Kidney (tissue), 14 donors: ENCODE measurements around the gene RPRD2. TPM values are rescaled to one million over a fixed set of nuclear protein-coding genes. Genes with fewer than 3 reads are reported as not detected.

Experiments
- DNase-seq, 5 donors: peaks; one replicate each; pipeline ENCODE4 v3.0.0-alpha.2; 2013 to 2020
- FAIRE-seq: peaks from 2 replicates; lab custom pipeline; 2012; peaks lifted over from hg19 to GRCh38; lab: Jason Lieb, UNC
- H3K27ac ChIP-seq, 2 donors: one replicate each; pipeline ENCODE4 v1.7.0; 2013; ENCODE audit warnings: low read depth in 2 of 2, low read length in 2 of 2, inconsistent platforms in 1 of 2
- H3K27me3 ChIP-seq: one replicate; pipeline ENCODE4 v1.7.1; 2013; ENCODE audit warnings: low read length, inconsistent platforms; ENCODE audit not compliant: control insufficient read depth, insufficient read depth
- H3K36me3 ChIP-seq, 3 donors: one replicate each; pipeline versions ENCODE4 v1.7.0 to v1.7.1; 2013; ENCODE audit warnings: low read length in 3 of 3, control low read depth in 1 of 3, inconsistent platforms in 1 of 3; ENCODE audit not compliant: insufficient read depth in 3 of 3, control insufficient read depth in 2 of 3
- H3K4me1 ChIP-seq, 3 donors: one replicate each; pipeline versions ENCODE4 v1.7.0 to v1.7.1; 2013; ENCODE audit warnings: low read length in 3 of 3, inconsistent platforms in 1 of 3, low read depth in 1 of 3; ENCODE audit not compliant: control insufficient read depth in 2 of 3, insufficient read depth in 2 of 3
- H3K4me3 ChIP-seq, 3 donors: one replicate each; pipeline versions ENCODE4 v1.7.0 to v1.8.1; 2013; ENCODE audit warnings: low read length in 3 of 3, control low read depth in 1 of 3, inconsistent platforms in 1 of 3
- H3K9ac ChIP-seq, 3 donors: one replicate each; pipeline versions ENCODE4 v1.7.0 to v1.7.1; 2013; ENCODE audit warnings: low read length in 3 of 3, control low read depth in 1 of 3, inconsistent platforms in 1 of 3
- H3K9me3 ChIP-seq, 3 donors: one replicate each; pipeline versions ENCODE4 v1.7.0 to v1.7.1; 2013; ENCODE audit warnings: low read length in 3 of 3, control low read depth in 1 of 3, inconsistent platforms in 1 of 3; ENCODE audit not compliant: control insufficient read depth in 2 of 3, insufficient read depth in 1 of 3
- intact Hi-C: fragments of 100-400 bp; cut with DNase I; formaldehyde crosslinking; loops from one replicate; pipeline ENCODE4 v1.11.1; 2022
- polyA plus RNA-seq: library from polyadenylated mRNA; stranded (reverse); fragments of 350-450 nt; fragmentation: Illumina TruSeq; extraction: RNeasy Lipid Tissue Mini Kit (QIAGEN cat#74804); gene quantifications from one replicate; pipeline ENCODE4 v1.2.3, GENCODE V29; 2014; ENCODE audit warnings: low read depth, low replicate concordance; ENCODE audit not compliant: insufficient read depth
- total RNA-seq: library from RNA; stranded (reverse); fragmentation: NEBNext Ultra II Directional; extraction: Animal tissue kit (Norgen Biotek cat#: 25700); gene quantifications from one replicate; pipeline ENCODE4 v1.2.1, GENCODE V29; 2021
- TF ChIP-seq, protein P1 (sequence below): IDR thresholded peaks from 3 replicates; pipeline ENCODE4 v1.5.1; 2012; ENCODE audit warnings: mild to moderate bottlenecking, moderate library complexity, borderline replicate concordance; ENCODE audit not compliant: insufficient read depth; ENCODE audit errors: extremely low read depth
- donor health status: control.
- donor health status: control.
- donor health status: control.
- donor health status: control.
- donor health status: control.
- donor health status: DM: yes; HTN: yes; CAD: no.
- donor health status: Normal renal cell carcinoma (clear cell type).

Gene RPRD2
- total and polyA plus RNA-seq, 2 donors from 2014 or later: 9.1 to 40.4 TPM

DNA sequence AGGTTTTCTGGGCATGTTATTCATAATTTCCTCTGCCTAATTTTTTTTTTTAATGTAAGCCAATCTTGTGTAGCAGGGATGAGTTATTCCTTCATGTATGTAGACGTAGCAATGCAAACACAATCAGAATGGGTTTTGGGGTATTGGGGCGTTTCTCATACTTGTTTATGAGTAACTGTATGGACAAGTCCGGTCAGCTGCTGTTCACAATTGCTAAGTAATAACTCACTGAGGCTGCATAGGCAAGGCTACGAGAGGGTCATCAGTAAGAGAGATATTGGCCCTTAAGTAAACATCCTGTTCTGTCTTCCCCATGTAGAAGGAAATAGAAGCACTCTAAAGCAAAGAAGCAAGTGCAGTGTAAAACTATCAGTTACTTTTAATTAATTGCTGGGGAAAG, 113.8 kb downstream of the RPRD2 start:
- TF ChIP-seq, protein P1, sequence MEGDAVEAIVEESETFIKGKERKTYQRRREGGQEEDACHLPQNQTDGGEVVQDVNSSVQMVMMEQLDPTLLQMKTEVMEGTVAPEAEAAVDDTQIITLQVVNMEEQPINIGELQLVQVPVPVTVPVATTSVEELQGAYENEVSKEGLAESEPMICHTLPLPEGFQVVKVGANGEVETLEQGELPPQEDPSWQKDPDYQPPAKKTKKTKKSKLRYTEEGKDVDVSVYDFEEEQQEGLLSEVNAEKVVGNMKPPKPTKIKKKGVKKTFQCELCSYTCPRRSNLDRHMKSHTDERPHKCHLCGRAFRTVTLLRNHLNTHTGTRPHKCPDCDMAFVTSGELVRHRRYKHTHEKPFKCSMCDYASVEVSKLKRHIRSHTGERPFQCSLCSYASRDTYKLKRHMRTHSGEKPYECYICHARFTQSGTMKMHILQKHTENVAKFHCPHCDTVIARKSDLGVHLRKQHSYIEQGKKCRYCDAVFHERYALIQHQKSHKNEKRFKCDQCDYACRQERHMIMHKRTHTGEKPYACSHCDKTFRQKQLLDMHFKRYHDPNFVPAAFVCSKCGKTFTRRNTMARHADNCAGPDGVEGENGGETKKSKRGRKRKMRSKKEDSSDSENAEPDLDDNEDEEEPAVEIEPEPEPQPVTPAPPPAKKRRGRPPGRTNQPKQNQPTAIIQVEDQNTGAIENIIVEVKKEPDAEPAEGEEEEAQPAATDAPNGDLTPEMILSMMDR: no peak
- no peak overlapping the region for H3K4me3 ChIP-seq
- no peaks in the 10 kb centered on the region for H3K4me1 ChIP-seq
- H3K27ac ChIP-seq: no peak overlapping the region
- H3K36me3 ChIP-seq: peaks cover 0 to 6% (median 5%) of the 10 kb centered on the region in 3 donors
- intact Hi-C loops: no loop called here
- H3K9me3 ChIP-seq: no peaks in the 10 kb centered on the region
- FAIRE-seq (no peak), DNase-seq (peak in 1 of 5 donors; percentile 23)
- H3K27me3 ChIP-seq: no peaks in the 10 kb centered on the region
- H3K9ac ChIP-seq: no peak overlapping the region

DNA sequence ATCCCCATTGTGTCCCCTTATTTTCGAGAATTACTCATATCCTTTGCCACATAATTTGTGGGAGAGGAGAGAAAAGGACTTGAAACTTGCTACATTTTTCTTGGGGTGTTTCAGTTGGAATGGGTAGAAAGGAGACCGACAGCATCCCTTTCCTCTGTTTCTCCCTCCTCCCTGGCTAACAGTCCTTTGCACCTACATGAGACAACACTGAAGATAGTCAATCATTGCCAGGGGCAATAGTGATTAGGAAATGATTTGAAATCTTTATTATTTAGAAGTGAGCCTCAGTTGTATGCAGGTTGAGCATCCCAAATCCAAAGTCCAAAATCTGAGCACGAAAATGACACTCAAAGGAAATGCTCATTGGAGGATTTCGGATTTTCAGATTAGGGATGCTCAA, 115.4 kb downstream of the RPRD2 start:
- no peaks in the 10 kb centered on the region for H3K27me3 ChIP-seq
- no peaks in the 10 kb centered on the region for H3K9me3 ChIP-seq
- FAIRE-seq (no peak), DNase-seq (no peak)
- no peaks in the 10 kb centered on the region for H3K4me1 ChIP-seq
- no peak overlapping the region for H3K4me3 ChIP-seq
- H3K9ac ChIP-seq: no peak overlapping the region
- intact Hi-C loops: no loop called here
- H3K27ac ChIP-seq: no peak overlapping the region
- H3K36me3 ChIP-seq: no peaks in the 10 kb centered on the region
- TF ChIP-seq, protein P1: no peak

DNA sequence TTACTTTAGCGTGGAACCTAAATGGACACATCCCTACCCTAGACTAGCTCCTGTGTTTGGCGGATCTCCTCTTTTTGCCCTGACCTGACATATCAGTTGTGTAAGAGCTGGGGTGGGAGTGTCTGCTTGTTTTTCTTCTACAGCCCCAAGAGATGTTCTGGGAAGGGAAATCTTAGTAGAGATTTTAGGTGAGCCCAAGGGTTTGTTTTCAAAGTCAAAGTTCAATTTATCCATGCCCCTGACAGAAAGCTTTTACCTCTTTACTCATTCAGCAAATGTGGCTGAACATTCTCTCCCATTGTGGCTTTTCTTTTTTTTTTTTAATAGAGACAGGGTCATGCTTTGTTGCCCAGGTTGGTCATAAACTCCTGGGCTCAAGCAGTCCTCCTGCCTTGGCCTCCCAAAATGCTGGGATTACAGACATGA, 116.0 kb downstream of the RPRD2 start:
- no peak overlapping the region for H3K4me3 ChIP-seq
- no peaks in the 10 kb centered on the region for H3K36me3 ChIP-seq
- intact Hi-C loops: no loop called here
- TF ChIP-seq, protein P1: no peak
- FAIRE-seq (no peak), DNase-seq (no peak)
- no peak overlapping the region for H3K9ac ChIP-seq
- no peaks in the 10 kb centered on the region for H3K27me3 ChIP-seq
- H3K4me1 ChIP-seq: no peaks in the 10 kb centered on the region
- no peaks in the 10 kb centered on the region for H3K9me3 ChIP-seq
- no peak overlapping the region for H3K27ac ChIP-seq

DNA sequence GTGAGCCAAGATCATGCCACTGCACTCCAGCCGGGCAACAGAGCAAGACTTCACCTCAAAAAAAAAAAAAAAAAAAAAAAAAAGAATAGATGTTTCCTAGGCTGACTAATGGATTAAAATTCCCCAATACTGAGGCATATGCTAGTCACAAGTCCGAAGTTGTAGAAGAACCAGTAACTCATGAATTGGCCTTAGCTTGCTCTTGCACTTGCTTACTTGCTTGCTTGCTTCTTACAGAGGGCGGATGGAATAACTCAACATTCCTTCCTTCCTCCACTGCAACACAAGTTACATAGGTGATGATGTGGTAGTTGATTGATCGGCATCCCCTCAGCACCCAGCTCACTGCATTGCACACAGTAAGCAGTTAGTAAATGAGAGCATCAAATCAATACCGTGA, 120.5 kb downstream of the RPRD2 start:
- H3K4me3 ChIP-seq: no peak overlapping the region
- intact Hi-C loops: no loop called here
- FAIRE-seq (no peak), DNase-seq (no peak)
- H3K36me3 ChIP-seq: peaks cover 4 to 5% (median 4%) of the 10 kb centered on the region in 3 donors
- peaks cover 0 to 5% (median 0%) of the 10 kb centered on the region in 3 donors for H3K4me1 ChIP-seq
- H3K27ac ChIP-seq: no peak overlapping the region
- TF ChIP-seq, protein P1: no peak
- no peaks in the 10 kb centered on the region for H3K27me3 ChIP-seq
- no peaks in the 10 kb centered on the region for H3K9me3 ChIP-seq
- no peak overlapping the region for H3K9ac ChIP-seq
